ENCODE data around the gene CNGA3. TPM values are rescaled to one million over a fixed set of nuclear protein-coding genes. Genes with fewer than 3 reads are reported as not detected.

Gene CNGA3
- total RNA-seq (2014; rRNA removed) (not detected in 2 replicates), Bru-seq, nascent RNA (percentile 4 among the genes with signal in this experiment), BruChase-seq, experiment 1, labeled RNA remaining after a 6-hour chase (not detected), BruChase-seq, experiment 2, labeled RNA remaining after a 2-hour chase (not detected)
- long read RNA-seq, result 0 reads

DNA sequence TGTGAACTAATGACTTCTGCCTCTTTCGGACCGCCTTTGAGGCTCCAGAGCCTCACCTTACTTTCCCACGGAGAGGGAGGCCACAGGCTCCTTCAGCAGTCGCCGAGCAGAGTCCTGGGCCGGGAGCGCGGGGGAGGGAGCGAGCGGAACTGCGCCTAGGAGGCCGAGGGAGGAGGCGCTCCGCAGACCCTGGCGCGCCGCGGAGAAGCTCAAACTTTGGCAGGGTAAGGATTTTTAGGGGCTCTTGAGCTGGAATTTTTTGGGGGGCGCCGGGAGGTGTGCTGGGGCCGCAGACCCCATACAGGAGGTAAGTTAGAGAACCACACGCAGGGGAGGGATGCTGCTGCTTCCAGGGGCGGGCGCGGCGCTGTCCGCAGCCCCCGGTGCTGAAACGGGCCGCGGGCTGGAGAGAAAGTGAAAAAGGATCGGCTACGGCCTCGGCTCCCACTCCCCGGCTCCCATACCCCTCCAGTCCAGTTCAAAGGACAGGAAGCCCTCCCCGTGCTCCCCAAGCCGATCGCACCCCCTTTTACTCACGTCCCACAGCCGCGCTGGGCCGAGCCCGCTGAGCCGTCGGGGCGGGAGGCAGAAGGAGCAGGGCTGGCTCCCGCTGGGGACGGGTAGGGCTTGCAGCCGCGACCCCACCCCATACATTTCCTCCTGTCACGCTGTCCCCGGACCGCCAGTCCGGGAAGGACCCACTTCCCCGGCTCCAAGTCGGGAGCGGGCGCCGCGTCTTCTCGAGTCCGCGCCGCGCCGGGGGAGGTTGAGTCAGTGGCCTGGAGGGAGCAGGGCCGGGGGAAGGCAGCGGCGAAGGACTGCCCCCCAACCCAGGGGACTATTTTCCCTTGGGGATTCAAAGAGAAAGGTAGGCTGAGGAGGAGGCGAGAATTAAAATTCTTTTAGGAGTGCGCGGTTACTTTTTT is at the start of gene CNGA3:
TSS of gene CNGA3 (plus strand) at position 146 of the 926 bp plus-strand sequence. CDS start 23,520 bp downstream, outside the sequence.
- Histone ChIP-seq H3K27me3 (ENCODE audit: low read length) (0 out of 2 replicates have a peak, but pooled peaks cover 5% of the 10 kb centered on the region), H3K9me2 (replicated peaks; ENCODE audit: low read length) (no peaks in the 10 kb centered on the region), H3K4me3 (ENCODE audit: low read length) (no peak within 1 kb of the TSS), H3K4me1 (ENCODE audit: insufficient read depth, low read length) (no peaks in the 10 kb centered on the region), H3K4me2 (ENCODE audit: low read length) (no peak within 1 kb of the TSS), H3F3A (ENCODE audit: low read length, unreplicated experiment) (no peaks in the 10 kb centered on the region), H3K79me2 (ENCODE audit: low read length) (no peaks in the 10 kb centered on the region), H3K36me3 (ENCODE audit: low read depth, low read length) (no peaks in the 10 kb centered on the region), H3K9ac (ENCODE audit: low read length) (no peak within 1 kb of the TSS), H3K9me3 (ENCODE audit: low read length) (no peaks in the 10 kb centered on the region), H4K20me1 (ENCODE audit: low read length) (no peaks in the 10 kb centered on the region), H2AFZ (ENCODE audit: low read length) (no peak within 1 kb of the TSS), H3K27ac (ENCODE audit: low read length) (no peak within 1 kb of the TSS)
- TF ChIP-seq EZH2phosphoT487 (IDR thresholded peaks at IDR 0.05; ENCODE audit: borderline replicate concordance, low read length) (no peak), EZH2 (IDR thresholded peaks at IDR 0.05; ENCODE audit: low read length, unreplicated experiment) (no peak)
- TF ChIP-seq, protein P1, sequence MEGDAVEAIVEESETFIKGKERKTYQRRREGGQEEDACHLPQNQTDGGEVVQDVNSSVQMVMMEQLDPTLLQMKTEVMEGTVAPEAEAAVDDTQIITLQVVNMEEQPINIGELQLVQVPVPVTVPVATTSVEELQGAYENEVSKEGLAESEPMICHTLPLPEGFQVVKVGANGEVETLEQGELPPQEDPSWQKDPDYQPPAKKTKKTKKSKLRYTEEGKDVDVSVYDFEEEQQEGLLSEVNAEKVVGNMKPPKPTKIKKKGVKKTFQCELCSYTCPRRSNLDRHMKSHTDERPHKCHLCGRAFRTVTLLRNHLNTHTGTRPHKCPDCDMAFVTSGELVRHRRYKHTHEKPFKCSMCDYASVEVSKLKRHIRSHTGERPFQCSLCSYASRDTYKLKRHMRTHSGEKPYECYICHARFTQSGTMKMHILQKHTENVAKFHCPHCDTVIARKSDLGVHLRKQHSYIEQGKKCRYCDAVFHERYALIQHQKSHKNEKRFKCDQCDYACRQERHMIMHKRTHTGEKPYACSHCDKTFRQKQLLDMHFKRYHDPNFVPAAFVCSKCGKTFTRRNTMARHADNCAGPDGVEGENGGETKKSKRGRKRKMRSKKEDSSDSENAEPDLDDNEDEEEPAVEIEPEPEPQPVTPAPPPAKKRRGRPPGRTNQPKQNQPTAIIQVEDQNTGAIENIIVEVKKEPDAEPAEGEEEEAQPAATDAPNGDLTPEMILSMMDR (conservative IDR thresholded peaks at IDR 0.05; ENCODE audit: low read depth, low read length), result no peak
- intact Hi-C loops (cut with micrococcal nuclease), result no loop called here
- CTCF ChIA-PET, result no interaction called here
- no peak for DNase-seq
- BruUV-seq (replicated peaks), result no TSS peak
- ATAC-seq, result no peak
- POLR2A ChIA-PET (ENCODE audit: unreplicated experiment), result no interaction called here

GRCh38 chr2:98297817-98298682 is 48.2 kb upstream of the CNGA3 start:
- Histone ChIP-seq H3F3A (ENCODE audit: low read length, unreplicated experiment) (no peaks in the 10 kb centered on the region), H3K4me1 (ENCODE audit: insufficient read depth, low read length) (peaks cover 21% of the 10 kb centered on the region), H3K9me2 (replicated peaks; ENCODE audit: low read length) (no peaks in the 10 kb centered on the region), H3K4me2 (ENCODE audit: low read length) (no peak overlapping the region), H4K20me1 (ENCODE audit: low read length) (no peaks in the 10 kb centered on the region), H3K36me3 (ENCODE audit: low read depth, low read length) (no peaks in the 10 kb centered on the region), H3K9me3 (ENCODE audit: low read length) (no peaks in the 10 kb centered on the region), H3K79me2 (ENCODE audit: low read length) (no peaks in the 10 kb centered on the region), H3K4me3 (ENCODE audit: low read length) (no peak overlapping the region), H3K27me3 (ENCODE audit: low read length) (no peaks in the 10 kb centered on the region), H3K9ac (ENCODE audit: low read length) (no peak overlapping the region), H2AFZ (ENCODE audit: low read length) (no peak overlapping the region), H3K27ac (ENCODE audit: low read length) (no peak overlapping the region)
- intact Hi-C loops (cut with micrococcal nuclease), result loop anchor here (10.0 kb wide), 1 partner anchor 57 kb away; no protein-coding TSS in a partner anchor
- CTCF ChIA-PET, result interaction anchor here (0.6 kb wide), 1 partner anchor 558 kb away, joined by 4 read pairs; no protein-coding TSS in a partner anchor
- TF ChIP-seq EZH2phosphoT487 (IDR thresholded peaks at IDR 0.05; ENCODE audit: borderline replicate concordance, low read length), result no peak
- TF ChIP-seq, protein P1 (conservative IDR thresholded peaks at IDR 0.05; ENCODE audit: low read depth, low read length), result peak; percentile 35; the same call in 1 of the 2 replicates
- no peak for TF ChIP-seq EZH2 (IDR thresholded peaks at IDR 0.05; ENCODE audit: low read length, unreplicated experiment)
- DNase-seq (no peak), ATAC-seq (no peak)
- no TSS peak for BruUV-seq (replicated peaks)
- POLR2A ChIA-PET (ENCODE audit: unreplicated experiment), result no interaction called here

All from PC-3 (cell line).